Pulmonary artery endothelial cell (primary cell): ENCODE results near the gene WNK2. TPM values are rescaled to one million over a fixed set of nuclear protein-coding genes. Genes with fewer than 3 reads are reported as not detected.

Experiments used
- DNase-seq: peaks from one replicate; pipeline ENCODE4 v3.0.0-alpha.2; 2011; ENCODE audit warnings: low read depth, low spot score
- total RNA-seq: library from RNA; depleted of rRNA; stranded (reverse); fragments of >200 nt; gene quantifications from 2 replicates; pipeline ENCODE4 v1.2.3, GENCODE V29; 2014

Gene WNK2
- total RNA-seq, 1 donor from 2014 or later = not detected

DNA sequence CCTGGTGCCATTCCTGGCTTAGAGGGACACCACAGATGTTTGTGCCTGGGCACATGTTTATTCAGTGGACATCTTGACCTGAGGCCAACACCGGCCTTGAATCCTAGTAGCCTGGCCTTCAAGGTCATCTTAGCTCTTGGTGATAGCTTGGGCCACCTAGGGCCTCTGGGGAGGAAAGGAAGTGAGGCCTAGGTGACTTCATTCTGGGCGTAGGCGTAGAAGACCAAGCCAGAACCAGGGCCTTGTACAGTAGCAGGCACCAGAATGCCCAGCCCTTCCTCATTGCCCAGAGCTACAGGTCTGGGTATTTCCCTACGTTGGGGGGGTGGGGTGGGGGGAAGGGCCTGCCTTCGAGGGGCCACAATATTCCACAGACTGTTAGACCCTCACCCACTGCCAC is 33.8 kb downstream of the WNK2 start:
- no peak for DNase-seq

DNA sequence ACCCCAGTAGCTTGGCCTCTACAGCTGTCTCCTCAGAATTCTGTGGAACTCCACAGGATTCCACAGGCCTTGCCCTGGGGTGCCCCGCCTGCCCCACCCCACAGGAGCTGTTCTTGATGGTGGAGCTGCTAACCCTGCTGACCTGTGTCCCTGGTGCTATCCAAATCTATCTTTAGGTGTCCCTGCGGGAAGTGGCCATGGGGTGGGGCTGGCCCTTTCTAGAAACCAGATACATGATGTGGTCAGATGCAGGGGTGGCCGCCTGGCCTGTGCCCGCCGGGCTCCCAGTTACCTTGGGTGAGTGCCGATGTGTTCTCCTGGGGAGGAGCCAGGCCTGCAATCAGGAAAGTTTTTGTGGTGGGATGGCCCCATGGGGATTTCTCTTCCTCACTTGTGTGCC is 34.2 kb downstream of the WNK2 start:
- no peak for DNase-seq

DNA sequence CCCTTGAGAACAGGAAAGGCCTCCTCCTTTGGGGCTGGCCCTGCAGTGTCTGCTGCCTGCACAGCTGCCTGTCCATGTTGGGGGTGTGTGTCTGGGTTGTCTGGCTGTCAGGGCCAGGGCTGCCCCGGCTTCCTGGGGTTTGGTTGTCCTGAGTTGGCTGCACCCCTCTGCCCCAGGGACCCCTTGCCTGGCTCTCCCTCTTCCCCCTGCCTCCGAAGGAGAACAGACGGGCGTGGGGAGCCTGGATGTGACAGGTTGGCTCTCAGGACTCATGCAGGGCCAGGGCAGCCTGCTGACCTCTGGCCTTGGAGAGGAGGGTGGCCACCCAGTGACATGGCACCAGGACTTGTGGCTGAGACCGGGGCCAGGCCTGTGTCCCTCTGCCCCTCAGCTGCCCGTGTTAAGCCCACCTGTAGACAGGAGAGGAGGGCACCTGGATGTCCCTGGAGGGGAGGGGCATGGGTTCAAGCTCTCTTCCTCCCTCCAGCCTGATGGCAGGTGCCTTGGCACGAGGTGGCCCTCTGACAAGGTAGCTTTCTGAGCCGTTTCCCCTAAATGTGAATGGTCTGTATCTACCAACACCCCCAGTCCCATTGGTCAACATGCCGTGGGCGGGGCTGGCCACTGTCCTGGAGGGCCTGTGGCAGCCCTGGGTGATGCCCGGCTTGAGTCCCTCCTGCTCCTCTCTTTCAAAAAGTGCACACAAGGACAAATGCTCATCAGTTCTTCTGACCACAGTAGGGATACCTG is 34.9 kb downstream of the WNK2 start:
- no peak for DNase-seq

DNA sequence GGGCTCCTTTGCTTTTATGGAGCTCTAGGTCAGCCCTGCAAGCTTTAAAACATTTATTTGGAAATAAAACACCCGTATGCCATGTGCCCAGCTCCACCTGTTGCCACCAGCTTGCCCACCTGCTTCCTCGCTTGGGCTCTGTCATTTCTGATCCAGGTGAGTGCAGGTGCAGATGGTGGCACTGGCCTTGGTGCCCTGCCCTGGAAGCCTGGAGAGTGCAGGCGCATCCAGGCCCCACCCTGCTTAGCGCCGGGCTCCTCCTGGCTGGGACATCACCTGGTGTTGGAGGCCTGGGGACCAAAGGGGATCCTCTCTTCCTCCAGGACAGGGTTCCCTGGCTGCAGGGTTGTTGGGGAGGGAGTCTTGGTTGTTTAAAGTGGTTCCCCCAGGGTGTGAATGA is 35.8 kb downstream of the WNK2 start:
- DNase-seq = no peak

DNA sequence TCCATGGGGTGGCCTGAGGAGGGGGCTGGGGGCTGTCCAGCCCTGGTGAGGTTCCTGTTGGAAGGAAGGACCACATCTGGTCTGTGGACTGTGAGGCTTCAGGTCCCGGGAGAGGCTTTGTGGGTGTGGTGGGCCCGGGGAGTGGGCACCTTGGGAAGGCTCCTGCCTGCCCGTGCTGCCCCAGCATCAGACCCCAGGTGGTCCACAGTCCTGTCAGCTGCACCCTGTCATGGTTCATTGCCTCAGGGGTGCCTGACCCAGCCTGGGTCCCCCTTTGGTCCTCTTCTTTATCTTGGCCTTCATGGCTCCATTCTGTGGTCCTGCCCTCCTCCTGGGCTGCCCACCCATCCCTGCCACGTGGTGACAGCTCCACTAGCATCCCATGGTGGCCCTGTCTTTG is 36.7 kb downstream of the WNK2 start:
- no peak for DNase-seq

DNA sequence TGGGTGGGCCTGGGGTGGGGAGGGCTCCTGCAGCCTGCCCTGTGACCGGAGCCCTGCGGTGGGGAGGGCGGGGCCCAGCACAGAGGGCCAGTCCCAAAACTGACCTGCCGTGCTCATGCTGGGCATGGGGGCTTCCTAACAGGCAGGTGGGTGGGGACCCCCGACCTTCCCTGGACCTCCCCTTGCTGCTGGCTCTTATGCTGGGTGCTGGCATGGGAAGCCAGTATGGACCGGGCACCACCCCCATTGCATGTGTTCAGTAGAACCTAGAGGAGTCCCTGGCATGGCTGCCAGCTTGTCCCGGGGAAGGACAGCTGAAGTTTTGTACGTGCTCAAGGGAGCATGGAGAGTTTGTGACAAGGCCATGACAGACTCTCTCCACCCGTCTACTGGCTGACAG is 37.1 kb downstream of the WNK2 start:
- DNase-seq = no peak

DNA sequence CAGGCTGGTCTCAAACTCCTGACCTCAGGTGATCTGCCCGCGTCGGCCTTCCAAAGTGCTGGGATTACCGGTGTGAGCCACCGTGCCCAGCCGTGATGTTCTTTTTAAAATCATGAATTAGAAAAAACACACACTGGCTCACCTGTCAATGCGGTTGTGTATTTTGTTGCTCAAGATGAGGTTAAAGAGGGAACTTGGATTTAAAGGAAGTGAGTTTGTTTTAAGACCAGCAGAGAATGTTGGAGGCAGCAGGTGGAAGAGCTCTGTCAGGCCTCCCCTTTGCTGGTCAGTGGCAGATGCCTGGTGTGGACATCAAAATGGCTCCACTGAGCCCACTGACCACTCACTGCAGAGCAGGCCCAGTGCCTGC is 38.9 kb downstream of the WNK2 start:
- DNase-seq = no peak

DNA sequence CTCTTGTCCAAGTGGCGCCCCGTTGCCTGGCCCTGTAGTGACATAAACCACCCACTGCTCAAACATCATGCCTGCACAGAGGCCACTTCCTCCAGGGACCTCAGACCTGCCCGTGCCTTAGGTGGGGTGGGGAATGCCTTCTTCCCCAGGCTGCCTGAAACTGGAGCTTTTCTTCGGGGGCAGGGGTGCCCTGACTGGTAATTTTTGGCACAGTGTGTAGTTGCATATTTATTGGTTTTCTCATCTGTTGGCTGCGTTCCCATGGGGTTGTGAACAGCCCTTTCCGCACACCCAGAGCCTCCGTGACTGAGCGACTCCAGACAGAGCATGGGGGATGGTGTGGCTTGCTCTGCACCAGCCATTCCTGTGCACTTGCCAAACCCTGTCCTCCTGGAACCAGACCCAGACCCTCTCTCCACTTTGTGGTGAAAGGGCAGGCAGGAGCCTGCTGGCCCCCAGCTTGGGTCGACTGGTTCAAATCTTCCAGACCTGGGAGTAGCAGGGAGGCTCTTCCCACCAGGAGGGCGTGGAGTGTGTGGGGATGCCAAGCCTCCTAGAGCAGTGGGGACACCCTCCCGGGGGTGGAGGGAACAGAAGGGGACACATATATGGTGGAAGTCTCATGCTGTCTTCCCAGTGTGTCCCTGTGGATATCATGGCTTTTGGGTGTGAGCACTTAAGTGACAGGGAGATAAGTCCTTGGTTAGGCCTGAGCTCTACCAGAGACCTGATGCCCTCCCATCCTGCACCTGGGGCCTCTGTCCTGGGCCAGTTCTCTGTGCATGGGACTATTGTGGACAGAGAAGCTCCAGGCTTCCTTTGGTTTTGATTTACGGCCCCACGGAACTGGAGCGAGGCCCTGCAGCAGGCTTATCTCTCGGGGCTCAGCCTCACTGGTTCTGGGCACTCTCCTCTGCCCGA is 39.6 kb downstream of the WNK2 start:
- DNase-seq = no peak

DNA sequence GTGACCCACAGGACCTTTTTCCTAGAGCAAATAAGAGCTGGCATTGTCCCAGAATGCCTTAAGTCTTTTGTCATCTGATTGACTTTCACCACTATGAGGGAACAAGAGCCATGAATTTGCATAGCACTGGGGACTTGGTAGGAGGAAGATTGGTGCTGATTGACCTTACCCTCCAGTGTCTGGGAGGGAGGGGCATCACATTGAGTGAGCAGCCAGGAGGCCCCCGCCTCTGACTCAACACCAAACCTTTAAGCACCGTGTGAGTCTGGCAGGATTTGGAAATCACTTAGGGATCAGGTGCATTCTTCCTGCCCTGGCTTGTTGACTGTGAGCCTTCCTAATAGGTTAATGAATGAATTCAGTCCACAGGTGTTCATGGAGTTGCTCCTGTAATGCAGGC is 40.7 kb downstream of the WNK2 start:
- no peak for DNase-seq

DNA sequence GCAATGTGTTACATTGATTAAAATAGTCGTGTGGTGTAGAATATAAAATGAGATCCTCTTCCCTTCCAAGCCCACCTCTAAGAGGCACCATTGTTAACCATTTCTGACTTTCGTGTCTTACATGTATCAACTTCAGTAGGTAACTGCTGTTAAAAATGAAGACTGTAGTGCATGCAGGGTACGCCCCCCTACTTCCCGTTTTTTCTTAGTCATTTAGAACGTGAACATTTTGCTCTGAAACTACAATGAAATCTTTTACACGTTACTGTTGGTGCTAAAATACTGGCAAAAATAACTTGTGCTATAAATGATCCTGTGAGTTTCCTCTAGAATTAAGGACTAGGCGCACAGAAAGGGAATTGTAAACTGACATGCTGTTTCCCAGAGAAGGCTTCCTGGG is 41.5 kb downstream of the WNK2 start:
- no peak for DNase-seq

DNA sequence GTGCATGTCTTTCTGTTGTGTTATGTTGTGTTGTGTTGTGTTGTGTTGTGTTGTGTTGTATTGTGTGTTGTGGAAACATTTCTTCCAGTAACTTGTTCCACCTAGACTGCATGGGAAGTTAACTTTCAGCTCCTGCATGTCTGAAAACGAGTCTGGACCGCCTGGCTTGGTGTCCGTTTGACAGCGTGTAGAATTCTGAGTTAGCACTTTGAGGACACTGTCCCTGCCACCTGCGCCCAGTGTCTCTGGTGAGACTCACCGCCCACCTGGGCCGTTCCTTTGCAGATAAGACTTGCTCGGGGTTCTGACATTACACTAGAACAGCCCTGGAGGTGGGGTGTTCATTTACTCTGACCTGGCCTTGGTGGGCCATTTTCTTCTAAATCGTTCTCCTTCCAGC is 42.0 kb downstream of the WNK2 start:
- DNase-seq = no peak

DNA sequence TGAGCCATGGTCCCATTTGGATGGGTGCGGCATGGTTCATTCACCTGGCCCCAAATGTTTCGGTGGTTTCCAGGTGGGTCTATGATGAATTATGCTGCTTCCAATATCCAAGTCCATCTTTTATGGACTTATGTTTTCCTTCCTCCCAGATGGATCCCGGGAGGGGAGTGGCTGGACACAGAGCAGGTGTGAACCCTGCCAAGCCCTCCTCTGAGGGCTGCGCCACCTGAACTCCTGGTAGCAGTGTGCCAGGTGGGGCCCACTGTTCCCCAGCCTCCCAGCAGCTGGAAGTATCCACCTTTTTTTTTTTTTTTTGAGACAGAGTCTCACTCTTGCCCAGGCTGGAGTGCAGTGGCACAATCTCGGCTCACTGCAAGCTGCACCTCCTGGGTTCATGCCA is 42.9 kb downstream of the WNK2 start:
- no peak for DNase-seq

DNA sequence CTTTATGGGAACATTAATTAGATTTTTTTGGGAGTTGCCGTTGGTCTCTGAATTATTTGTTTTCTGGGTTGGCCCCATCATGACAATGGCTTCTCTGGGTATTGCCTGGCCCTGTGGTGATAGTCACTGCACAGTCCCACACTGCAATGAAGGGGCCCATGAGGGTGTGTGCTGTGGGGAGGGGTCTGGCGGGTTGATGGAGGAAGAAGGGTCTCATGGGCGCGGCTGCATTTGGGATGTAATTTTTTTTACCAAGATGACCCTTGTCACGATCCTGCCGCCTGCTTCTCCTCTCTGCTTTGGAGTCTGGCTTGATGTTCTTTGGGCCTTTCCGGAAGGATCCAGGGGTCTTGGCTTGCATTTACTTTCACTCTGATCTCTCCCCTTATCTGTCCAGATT is 44.1 kb downstream of the WNK2 start:
- DNase-seq = no peak

DNA sequence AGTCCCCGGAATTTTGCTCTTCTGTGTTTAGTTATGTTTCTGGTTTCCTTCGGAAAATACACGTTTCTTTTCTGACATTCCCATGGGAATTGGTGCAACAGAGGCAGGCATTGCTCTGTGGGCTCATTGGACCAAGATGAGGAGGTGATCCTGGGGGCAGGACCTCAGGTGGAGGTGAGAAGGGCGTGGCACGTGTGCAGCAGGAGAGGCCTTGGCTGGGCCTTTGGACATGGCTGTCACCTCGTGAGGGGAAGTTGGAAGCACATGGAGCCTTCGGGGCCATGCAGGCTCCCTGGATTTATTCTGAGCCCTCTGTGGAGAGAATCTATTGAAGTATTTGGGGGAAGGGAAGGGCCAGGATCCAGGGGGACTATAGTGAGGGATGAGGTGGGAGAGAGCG is 44.5 kb downstream of the WNK2 start:
- no peak for DNase-seq

DNA sequence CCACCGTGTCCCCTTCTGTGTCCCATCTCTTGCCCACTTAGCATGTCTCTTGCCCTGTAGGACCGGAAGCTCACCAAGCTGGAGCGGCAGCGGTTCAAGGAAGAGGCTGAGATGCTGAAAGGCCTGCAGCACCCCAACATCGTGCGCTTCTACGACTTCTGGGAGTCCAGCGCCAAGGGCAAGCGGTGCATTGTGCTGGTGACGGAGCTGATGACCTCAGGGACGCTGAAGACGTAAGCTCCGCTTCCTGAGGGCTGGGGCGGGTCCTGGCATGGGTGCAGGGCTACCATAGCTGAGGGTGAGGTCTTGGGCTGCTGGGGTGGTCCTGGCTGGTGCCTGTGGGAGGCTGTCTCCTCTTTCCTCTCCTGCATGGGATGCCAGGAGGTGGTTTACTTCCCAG is 45.7 kb downstream of the WNK2 start:
- DNase-seq = no peak

DNA sequence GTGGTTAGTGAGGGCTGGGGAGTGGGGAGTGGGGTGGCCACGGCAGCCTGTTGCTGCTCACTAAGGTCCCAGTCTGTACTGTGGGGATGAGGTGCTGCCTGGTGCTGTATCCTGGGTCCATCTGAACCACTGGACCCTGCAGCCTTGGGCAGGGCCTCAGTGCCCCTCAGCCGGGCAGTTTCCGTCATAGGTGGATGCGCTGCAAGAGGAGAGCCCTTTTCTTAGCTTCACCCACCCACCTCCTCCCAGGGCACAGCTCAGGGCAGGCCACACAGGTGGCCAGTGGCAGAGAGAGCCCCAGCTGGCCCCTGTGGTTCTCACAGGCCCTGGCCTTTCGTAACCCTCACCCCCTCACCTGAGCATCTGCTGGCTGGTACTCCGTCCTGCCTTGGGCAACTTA is 46.2 kb downstream of the WNK2 start:
- no peak for DNase-seq

DNA sequence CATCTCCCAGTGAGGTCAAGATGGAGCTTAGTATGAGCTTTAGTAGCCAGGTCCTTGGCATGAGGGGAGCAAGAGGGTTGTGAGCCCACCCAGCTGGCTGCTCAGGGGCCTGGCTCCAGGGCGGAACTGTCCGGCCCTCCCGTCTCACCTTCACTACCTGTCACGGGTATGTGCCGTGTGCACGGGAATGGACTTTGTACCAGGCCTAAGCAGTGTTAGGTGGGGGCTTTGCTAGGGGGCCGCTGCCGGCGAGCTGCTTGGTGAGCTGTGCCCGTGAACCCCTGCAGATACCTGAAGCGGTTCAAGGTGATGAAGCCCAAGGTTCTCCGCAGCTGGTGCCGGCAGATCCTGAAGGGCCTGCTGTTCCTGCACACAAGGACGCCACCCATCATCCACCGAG is 46.7 kb downstream of the WNK2 start:
- no peak for DNase-seq

DNA sequence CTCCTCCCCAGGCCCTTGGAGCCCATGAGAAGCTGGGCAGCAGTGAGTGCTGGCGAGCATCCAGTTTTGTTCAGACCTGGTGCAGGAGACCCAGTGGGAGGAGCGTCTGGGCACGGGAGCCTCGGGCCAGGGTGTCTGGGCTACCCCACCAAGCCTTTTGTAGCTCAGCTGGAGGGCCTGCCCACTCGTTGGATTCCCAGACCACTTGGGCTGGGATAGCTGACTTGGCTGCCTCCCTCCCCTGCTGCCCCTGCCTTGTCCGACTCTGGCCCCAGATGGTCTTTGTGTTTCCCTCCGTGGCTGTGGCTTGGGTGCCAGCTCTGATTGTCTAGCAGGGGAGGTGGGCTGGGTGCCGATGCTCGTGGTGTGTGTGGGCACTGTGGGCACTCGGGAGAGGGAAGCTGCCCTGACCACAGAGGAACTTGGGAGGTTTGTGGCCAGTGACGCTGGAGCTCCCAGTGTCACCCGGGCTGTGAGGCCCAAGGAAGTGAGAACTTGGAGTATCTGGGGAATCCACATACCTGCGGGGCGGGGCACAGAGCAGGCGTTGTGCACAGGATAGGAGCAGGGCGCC is 47.3 kb downstream of the WNK2 start:
- no peak for DNase-seq

DNA sequence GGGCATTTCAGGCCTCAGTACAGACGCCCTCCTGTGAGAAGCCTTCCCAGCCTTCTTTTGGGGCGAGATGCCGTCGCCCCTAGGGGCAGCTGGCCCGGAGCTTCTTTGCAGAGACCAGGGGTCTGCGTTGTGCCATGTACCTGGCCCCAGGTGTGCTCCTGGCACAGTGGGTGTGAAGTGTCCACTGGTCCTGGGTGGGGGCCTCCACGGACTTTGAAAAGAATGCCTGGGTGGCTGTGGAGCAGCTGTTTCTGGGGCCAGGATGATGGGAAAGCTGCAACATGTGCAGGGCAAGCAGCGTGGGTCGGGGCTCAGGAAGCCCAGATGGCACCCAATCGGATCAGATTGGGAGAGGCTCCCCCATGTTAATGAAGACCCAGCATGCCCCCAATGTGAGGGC is 47.8 kb downstream of the WNK2 start:
- no peak for DNase-seq

DNA sequence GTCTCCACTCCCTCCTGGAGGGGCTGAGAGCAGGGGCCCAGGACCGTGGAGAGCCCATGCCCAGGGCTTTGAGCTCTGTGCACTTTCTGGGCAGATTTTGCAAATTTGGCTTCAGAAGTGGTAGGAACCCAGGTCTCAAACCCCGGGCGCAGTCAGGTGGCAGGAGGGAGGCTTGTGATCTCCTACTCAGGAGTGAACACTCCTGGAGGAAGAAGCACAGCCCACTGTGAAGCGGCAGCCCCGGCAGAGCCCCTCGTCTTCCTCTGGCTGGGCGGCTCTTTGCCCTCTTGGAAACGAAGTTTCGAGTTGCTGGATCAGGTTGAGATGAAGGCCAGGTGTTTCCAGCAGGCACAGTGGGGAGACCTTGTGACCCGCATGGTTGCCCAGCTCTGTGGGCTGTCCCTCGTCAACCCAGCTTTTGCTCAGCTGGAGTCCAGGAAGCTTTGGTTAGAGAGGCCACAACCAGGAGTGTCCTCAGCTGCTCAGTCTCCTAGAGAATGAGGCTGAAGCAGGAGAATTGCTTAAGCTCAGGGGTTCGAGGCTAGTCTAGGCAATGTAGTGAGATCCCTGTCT is 48.5 kb downstream of the WNK2 start:
- no peak for DNase-seq

DNA sequence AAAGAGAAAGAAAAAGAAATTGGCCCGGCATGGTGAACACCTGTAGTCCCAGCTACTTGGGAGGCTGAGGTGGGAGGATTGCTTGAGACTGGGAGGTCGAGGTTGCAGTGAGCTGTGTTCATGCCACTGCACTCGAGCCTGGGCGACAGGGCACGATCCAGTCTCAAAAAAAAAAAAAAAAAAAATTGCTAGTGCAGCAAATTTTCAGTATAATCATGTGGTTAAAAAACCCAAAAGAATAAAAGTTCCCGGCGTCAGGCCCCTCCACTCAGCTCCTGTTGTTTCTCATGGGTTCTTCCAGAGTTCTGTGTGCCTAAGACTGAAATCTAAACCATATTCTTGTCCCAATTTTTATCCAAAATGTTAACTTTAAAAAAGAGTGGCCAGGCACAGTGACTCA is 49.1 kb downstream of the WNK2 start:
- no peak for DNase-seq

DNA sequence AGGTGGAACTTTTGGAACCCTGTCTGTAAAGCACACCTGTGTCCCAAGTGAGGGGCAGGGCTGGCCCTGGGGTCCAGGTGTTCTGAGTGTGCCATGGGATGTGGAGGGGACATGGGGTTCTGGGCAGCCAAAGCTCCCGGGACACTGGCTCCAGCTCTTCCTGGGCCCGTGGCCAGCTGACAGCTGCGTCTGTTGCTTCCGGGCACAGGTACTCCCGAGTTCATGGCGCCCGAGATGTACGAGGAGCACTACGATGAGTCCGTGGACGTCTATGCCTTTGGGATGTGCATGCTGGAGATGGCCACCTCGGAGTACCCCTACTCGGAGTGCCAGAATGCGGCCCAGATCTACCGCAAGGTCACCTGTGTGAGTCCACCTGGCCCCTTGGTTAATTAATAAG is 50.7 kb downstream of the WNK2 start:
- DNase-seq = no peak
